ENCODE results near the gene NCAPD3. TPM values are rescaled to one million over a fixed set of nuclear protein-coding genes. Genes with fewer than 3 reads are reported as not detected.

Gene NCAPD3
- total and polyA plus RNA-seq, 2 donors from 2014 or later, result 3.7 to 21.3 TPM

- Histone ChIP-seq H3K9ac (ENCODE audit: low read length in 3 of 3) (no peak overlapping the region), H3K36me3 (ENCODE audit: control insufficient read depth in 2 of 3, insufficient read depth in 3 of 3, low read length in 3 of 3) (no peaks in the 10 kb centered on the region), H3K9me3 (ENCODE audit: control insufficient read depth in 2 of 3, insufficient read depth in 1 of 3, low read length in 3 of 3) (no peaks in the 10 kb centered on the region), H3K4me1 (ENCODE audit: control insufficient read depth in 2 of 3, insufficient read depth in 2 of 3, low read depth in 1 of 3, low read length in 3 of 3) (peaks cover 3 to 15% (median 10%) of the 10 kb centered on the region in 3 donors), H3K27ac (ENCODE audit: low read depth in 2 of 2, low read length in 2 of 2) (no peak overlapping the region), H3K27me3 (ENCODE audit: control insufficient read depth, insufficient read depth, low read length) (no peaks in the 10 kb centered on the region), H3K4me3 (ENCODE audit: low read length in 3 of 3) (no peak overlapping the region)
- no peak for TF ChIP-seq CTCF (IDR thresholded peaks at IDR 0.05; ENCODE audit: borderline replicate concordance, extremely low read depth, insufficient read depth)
- DNase-seq, result peak in 2 of 5 donors; percentile 2 to 13
- intact Hi-C loops (cut with DNase I), result no loop called here
- FAIRE-seq, result no peak
Measured at GRCh38 chr11:134228625-134229024, 4.9 kb upstream of the NCAPD3 start.

- TF ChIP-seq CTCF (IDR thresholded peaks at IDR 0.05; ENCODE audit: borderline replicate concordance, extremely low read depth, insufficient read depth), result no peak
- intact Hi-C loops (cut with DNase I), result no loop called here
- no peaks in the 10 kb centered on the region for H3K36me3 ChIP-seq (ENCODE audit: control insufficient read depth in 2 of 3, insufficient read depth in 3 of 3, low read length in 3 of 3)
- peak overlapping the region in 1 of 3 donors; percentile 14 for H3K4me3 ChIP-seq (ENCODE audit: low read length in 3 of 3)
- H3K4me1 ChIP-seq (ENCODE audit: control insufficient read depth in 2 of 3, insufficient read depth in 2 of 3, low read depth in 1 of 3, low read length in 3 of 3), result peaks cover 3 to 19% (median 18%) of the 10 kb centered on the region in 3 donors
- H3K9me3 ChIP-seq (ENCODE audit: control insufficient read depth in 2 of 3, insufficient read depth in 1 of 3, low read length in 3 of 3), result no peaks in the 10 kb centered on the region
- no peaks in the 10 kb centered on the region for H3K27me3 ChIP-seq (ENCODE audit: control insufficient read depth, insufficient read depth, low read length)
- DNase-seq, result no peak
- H3K27ac ChIP-seq (ENCODE audit: low read depth in 2 of 2, low read length in 2 of 2), result no peak overlapping the region
- H3K9ac ChIP-seq (ENCODE audit: low read length in 3 of 3), result no peak overlapping the region
- FAIRE-seq, result no peak
Measured at GRCh38 chr11:134226806-134227325, 3.1 kb upstream of the NCAPD3 start.

- Histone ChIP-seq H3K27me3 (ENCODE audit: control insufficient read depth, insufficient read depth, low read length) (no peaks in the 10 kb centered on the region), H3K9me3 (ENCODE audit: control insufficient read depth in 2 of 3, insufficient read depth in 1 of 3, low read length in 3 of 3) (no peaks in the 10 kb centered on the region), H3K27ac (ENCODE audit: low read depth in 2 of 2, low read length in 2 of 2) (peak overlapping the region; percentile 96 to 100), H3K9ac (ENCODE audit: low read length in 3 of 3) (peak overlapping the region; percentile 6 to 92 (median 67)), H3K4me3 (ENCODE audit: low read length in 3 of 3) (peak overlapping the region; percentile 72 to 97 (median 83)), H3K36me3 (ENCODE audit: control insufficient read depth in 2 of 3, insufficient read depth in 3 of 3, low read length in 3 of 3) (no peaks in the 10 kb centered on the region), H3K4me1 (ENCODE audit: control insufficient read depth in 2 of 3, insufficient read depth in 2 of 3, low read depth in 1 of 3, low read length in 3 of 3) (peaks cover 0 to 19% (median 18%) of the 10 kb centered on the region in 3 donors)
- no peak for TF ChIP-seq CTCF (IDR thresholded peaks at IDR 0.05; ENCODE audit: borderline replicate concordance, extremely low read depth, insufficient read depth)
- FAIRE-seq, result no peak
- intact Hi-C loops (cut with DNase I), result no loop called here
- peak; percentile 40 to 87 (median 52) for DNase-seq
Measured at GRCh38 chr11:134224710-134225664, 1.2 kb upstream of the NCAPD3 start.
